ENCODE results near the gene WIPF3.

WIPF3 gene

DNA sequence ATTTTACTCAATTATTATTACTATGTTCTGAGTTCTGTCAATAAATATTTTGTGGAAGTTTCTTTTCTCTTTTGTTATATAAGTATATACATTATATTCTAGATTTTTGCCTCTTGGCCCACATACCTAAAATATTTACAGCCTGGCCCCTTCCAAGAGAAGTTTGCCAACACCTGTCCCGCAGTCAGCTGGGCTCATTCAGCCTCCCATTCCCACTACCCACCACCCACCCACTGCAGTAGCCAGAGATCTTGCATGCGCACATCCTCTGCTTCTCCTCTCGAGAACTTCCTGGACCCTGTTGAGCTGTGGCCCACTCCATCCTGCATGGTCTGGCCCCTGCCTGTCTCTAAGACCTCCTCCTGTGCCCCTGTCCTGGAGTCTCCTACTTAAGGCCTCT is 33.6 kb downstream of the WIPF3 start:
- no peaks in the 10 kb centered on the region for H3K9me3 ChIP-seq
- no peak for DNase-seq
- TF ChIP-seq, protein P1, sequence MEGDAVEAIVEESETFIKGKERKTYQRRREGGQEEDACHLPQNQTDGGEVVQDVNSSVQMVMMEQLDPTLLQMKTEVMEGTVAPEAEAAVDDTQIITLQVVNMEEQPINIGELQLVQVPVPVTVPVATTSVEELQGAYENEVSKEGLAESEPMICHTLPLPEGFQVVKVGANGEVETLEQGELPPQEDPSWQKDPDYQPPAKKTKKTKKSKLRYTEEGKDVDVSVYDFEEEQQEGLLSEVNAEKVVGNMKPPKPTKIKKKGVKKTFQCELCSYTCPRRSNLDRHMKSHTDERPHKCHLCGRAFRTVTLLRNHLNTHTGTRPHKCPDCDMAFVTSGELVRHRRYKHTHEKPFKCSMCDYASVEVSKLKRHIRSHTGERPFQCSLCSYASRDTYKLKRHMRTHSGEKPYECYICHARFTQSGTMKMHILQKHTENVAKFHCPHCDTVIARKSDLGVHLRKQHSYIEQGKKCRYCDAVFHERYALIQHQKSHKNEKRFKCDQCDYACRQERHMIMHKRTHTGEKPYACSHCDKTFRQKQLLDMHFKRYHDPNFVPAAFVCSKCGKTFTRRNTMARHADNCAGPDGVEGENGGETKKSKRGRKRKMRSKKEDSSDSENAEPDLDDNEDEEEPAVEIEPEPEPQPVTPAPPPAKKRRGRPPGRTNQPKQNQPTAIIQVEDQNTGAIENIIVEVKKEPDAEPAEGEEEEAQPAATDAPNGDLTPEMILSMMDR (IDR thresholded peaks at IDR 0.05; ENCODE audit: low read depth, low read length) = no peak
- no peaks in the 10 kb centered on the region for H3K4me1 ChIP-seq
- H3K4me3 ChIP-seq (ENCODE audit: low read depth, low read length) = no peak overlapping the region
- H3K36me3 ChIP-seq = no peaks in the 10 kb centered on the region
- peaks cover 4% of the 10 kb centered on the region for H3K27me3 ChIP-seq

DNA sequence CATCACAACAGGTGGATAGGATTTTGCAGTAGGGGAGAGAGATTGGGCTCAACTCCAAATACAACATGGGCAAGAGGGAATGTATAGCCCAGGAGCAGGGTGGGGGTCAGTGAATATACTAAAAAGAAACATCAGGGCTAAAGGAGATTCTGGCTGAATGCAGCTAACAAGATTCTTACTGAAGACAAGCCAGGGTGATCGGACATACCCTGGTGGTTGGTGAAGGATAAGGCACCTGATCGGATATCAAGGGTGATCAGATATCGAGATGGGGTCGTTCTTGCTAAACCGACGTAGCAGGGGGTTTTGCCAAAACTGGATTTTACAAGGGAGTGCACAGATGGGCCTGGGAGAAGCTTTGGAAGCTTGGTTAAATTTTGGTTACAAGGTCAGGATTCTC is 34.4 kb downstream of the WIPF3 start:
- no peak for DNase-seq
- Histone ChIP-seq H3K4me1 (no peaks in the 10 kb centered on the region), H3K4me3 (ENCODE audit: low read depth, low read length) (no peak overlapping the region), H3K36me3 (no peaks in the 10 kb centered on the region), H3K27me3 (peaks cover 11% of the 10 kb centered on the region), H3K9me3 (no peaks in the 10 kb centered on the region)
- TF ChIP-seq, protein P1 (IDR thresholded peaks at IDR 0.05; ENCODE audit: low read depth, low read length) = peak; percentile 20; the same call in 1 of the 2 replicates

DNA sequence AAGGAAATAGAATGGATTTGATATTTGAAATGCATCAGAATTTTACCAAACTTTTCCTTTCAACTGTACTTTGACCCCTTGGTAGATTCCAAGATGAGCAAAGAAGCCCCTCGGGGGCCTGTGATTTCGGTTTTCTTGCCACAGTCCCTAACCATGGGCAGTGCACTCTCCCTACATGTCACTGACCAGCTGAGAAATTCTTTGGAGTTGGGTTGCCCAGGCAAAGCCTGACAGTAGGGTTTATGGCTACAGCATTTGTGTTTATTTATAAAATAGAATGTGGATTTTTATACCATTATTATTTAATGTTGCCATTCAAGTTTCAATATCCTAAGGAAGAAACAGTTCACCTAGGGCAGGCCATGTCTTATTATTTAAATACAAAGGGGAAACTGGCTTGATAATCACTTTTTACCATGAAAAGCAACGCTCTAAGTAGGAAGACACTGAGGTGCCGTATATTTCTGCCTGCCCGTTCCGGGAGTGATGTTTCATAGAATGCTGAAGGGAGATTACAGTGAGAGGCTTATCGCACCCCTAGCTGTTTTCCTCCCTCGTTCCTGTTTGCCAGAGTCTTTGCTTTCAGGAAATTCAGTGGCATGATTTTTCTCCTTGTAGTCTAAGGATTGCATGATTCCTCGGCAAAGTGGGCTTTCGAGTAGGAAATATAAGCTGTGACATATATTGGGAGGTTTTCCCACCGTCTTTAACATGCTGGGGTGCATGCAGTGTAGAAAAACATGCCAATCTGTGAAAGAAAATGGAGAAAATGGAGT is 35.8 kb downstream of the WIPF3 start:
- no peak for DNase-seq
- no peaks in the 10 kb centered on the region for H3K9me3 ChIP-seq
- H3K4me1 ChIP-seq = no peaks in the 10 kb centered on the region
- H3K27me3 ChIP-seq = peaks cover 14% of the 10 kb centered on the region
- TF ChIP-seq, protein P1 (IDR thresholded peaks at IDR 0.05; ENCODE audit: low read depth, low read length) = no peak
- H3K4me3 ChIP-seq (ENCODE audit: low read depth, low read length) = no peak overlapping the region
- H3K36me3 ChIP-seq = no peaks in the 10 kb centered on the region

DNA sequence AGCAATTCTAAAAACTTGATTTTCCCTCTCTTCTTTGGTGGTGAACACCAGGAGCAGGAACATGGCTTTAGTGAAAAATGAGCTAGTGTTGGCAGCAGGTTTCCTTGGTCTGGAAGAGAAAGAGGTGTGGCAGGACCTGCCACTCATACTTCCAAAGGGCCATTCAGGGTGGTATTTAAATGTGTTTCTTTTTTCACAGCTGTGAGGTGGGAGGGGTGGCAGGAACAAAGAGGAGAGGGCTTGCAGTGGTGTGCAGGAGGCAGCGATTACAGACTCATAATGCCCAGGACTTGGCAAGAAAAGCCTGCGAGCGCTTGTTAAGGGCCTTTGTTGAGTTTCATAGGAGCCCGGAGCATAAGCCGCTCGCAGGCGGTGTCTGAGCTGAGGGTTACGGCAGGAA is 36.8 kb downstream of the WIPF3 start:
- no peak for DNase-seq
- no peak overlapping the region for H3K4me3 ChIP-seq (ENCODE audit: low read depth, low read length)
- no peaks in the 10 kb centered on the region for H3K9me3 ChIP-seq
- H3K27me3 ChIP-seq = peaks cover 14% of the 10 kb centered on the region
- H3K4me1 ChIP-seq = no peaks in the 10 kb centered on the region
- TF ChIP-seq, protein P1 (IDR thresholded peaks at IDR 0.05; ENCODE audit: low read depth, low read length) = no peak
- H3K36me3 ChIP-seq = no peaks in the 10 kb centered on the region

DNA sequence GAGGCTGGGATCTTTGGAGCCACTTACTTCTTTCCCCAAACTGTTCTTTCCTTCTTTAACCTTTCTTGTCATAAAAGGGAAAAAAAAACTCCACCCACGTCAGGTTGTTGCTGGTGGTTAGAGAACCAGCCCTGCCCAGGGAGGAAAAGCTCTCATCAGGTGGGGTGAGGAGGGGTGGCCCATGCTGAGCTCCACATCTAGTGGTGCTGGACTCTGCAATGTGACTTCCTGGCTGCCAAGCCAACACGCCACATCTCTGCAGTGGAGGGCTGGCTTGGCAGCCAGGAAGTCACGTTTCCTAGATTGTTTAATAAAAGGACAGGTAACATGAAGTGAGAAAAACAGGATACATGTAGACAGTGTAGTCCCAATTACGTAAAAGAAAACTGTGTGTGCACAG is 37.4 kb downstream of the WIPF3 start:
- no peak for DNase-seq
- H3K36me3 ChIP-seq = no peaks in the 10 kb centered on the region
- H3K4me1 ChIP-seq = no peaks in the 10 kb centered on the region
- peaks cover 14% of the 10 kb centered on the region for H3K27me3 ChIP-seq
- TF ChIP-seq, protein P1 (IDR thresholded peaks at IDR 0.05; ENCODE audit: low read depth, low read length) = no peak
- H3K4me3 ChIP-seq (ENCODE audit: low read depth, low read length) = no peak overlapping the region
- H3K9me3 ChIP-seq = no peaks in the 10 kb centered on the region

DNA sequence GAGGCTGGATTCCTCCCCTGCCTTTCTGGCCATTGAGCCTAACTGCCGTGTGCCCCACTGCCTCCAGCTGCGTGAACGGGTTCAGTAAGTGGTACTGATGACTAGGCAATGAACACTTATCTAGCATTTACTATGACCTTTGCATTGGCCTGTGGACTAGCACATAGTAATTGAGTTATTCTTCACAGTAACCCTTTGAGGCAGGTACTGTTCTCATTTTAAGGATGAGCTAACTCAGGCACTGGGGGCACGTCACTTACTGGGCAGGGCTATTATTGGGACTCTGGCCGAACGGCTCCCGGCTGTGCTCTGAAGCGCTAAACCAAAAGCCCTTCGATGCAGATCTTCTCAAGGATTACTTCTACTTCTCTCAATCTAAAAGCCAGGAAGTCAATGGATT is 38.3 kb downstream of the WIPF3 start:
- TF ChIP-seq, protein P1 (IDR thresholded peaks at IDR 0.05; ENCODE audit: low read depth, low read length) = no peak
- Histone ChIP-seq H3K4me3 (ENCODE audit: low read depth, low read length) (no peak overlapping the region), H3K4me1 (no peaks in the 10 kb centered on the region), H3K27me3 (peaks cover 14% of the 10 kb centered on the region), H3K9me3 (no peaks in the 10 kb centered on the region), H3K36me3 (no peaks in the 10 kb centered on the region)
- no peak for DNase-seq

Data from BE2C (cell line).